ENCODE results near the gene OLFM1.

Gene OLFM1

DNA sequence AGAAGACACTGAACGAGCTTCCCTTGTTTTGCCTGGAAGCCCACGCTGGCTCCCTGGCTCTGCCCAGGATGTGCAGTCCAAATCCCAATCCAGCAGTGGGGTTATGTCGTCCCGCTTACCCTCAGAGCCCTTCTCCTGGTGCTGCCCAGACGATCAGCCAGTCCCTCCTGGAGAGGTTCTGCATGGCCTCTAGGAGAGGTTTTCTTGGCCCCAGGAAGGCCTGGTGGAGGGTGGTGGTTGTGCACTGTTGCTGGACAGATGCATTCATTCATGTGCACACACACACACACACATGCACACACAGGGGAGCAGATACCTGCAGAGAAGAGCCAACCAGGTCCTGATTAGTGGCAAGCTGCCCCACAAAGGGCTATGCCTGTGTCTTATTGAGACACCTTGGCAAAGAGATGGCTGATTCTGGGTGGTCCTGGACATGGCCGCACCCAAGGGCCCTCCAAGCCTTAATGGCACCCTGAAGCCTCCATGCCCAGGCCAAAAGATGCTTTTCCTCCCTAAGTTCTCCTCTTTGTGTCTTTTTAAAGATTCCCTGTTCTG, 10.5 kb upstream of the OLFM1 start:
- TF ChIP-seq, protein P1, sequence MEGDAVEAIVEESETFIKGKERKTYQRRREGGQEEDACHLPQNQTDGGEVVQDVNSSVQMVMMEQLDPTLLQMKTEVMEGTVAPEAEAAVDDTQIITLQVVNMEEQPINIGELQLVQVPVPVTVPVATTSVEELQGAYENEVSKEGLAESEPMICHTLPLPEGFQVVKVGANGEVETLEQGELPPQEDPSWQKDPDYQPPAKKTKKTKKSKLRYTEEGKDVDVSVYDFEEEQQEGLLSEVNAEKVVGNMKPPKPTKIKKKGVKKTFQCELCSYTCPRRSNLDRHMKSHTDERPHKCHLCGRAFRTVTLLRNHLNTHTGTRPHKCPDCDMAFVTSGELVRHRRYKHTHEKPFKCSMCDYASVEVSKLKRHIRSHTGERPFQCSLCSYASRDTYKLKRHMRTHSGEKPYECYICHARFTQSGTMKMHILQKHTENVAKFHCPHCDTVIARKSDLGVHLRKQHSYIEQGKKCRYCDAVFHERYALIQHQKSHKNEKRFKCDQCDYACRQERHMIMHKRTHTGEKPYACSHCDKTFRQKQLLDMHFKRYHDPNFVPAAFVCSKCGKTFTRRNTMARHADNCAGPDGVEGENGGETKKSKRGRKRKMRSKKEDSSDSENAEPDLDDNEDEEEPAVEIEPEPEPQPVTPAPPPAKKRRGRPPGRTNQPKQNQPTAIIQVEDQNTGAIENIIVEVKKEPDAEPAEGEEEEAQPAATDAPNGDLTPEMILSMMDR (IDR thresholded peaks at IDR 0.05; ENCODE audit: poor library complexity, severe bottlenecking) = no peak
- H3K4me1 ChIP-seq (ENCODE audit: insufficient read depth, poor library complexity, severe bottlenecking) = no peaks in the 10 kb centered on the region
- no peak overlapping the region for H3K27ac ChIP-seq (ENCODE audit: poor library complexity, severe bottlenecking)
- ATAC-seq (ENCODE audit: low read depth) (no peak), DNase-seq (ENCODE audit: low spot score) (peak; percentile 36)
- no peaks in the 10 kb centered on the region for H3K9me3 ChIP-seq (ENCODE audit: severe bottlenecking)
- H3K36me3 ChIP-seq (ENCODE audit: low read depth) = no peaks in the 10 kb centered on the region
- H3K4me3 ChIP-seq (ENCODE audit: severe bottlenecking) = no peak overlapping the region
- H3K27me3 ChIP-seq (ENCODE audit: insufficient read depth, poor library complexity, severe bottlenecking) = peaks cover 48% of the 10 kb centered on the region

DNA sequence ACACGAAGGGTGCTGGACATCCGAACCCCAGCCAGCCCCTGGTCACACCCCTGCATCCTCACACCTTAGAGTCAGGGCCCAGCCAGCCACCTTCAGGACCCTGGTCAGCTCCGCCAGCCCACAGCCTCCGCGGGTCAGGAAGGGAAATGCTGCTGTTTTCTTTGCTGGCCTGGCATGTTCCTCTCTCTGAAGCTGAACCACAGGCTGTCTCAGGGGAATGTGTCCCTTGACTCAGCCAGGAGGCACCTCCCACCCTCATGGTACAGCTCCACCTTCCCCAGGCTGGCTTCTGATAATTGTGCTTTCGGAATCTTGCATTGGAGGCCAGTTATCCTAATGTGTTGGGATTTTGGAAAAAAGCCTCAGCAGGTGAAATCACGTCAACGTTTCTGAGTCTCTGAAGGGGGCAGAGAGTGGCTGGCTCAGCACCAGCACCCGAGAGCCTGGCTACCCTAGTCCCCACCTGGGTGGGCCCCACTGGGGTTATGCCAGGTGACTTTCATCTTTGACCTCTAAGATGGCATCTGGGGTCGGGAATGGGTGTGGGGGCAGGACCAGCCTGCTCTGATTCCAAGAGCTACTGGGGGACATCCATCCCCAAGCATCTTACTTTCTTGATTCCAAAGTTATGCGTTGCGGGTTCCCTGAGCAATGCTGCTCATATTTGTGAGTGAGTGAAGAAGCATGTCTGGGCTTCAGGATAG, 9.8 kb upstream of the OLFM1 start:
- H3K36me3 ChIP-seq (ENCODE audit: low read depth) = no peaks in the 10 kb centered on the region

GRCh38 chr9:135078361-135078821, 9.1 kb upstream of the OLFM1 start:
- TF ChIP-seq, protein P1 (IDR thresholded peaks at IDR 0.05; ENCODE audit: poor library complexity, severe bottlenecking) = no peak
- DNase-seq (ENCODE audit: low spot score) (peak; percentile 8), ATAC-seq (ENCODE audit: low read depth) (no peak)
- H3K27me3 ChIP-seq (ENCODE audit: insufficient read depth, poor library complexity, severe bottlenecking) = peaks cover 60% of the 10 kb centered on the region
- H3K9me3 ChIP-seq (ENCODE audit: severe bottlenecking) = no peaks in the 10 kb centered on the region
- no peaks in the 10 kb centered on the region for H3K4me1 ChIP-seq (ENCODE audit: insufficient read depth, poor library complexity, severe bottlenecking)
- no peak overlapping the region for H3K27ac ChIP-seq (ENCODE audit: poor library complexity, severe bottlenecking)
- no peaks in the 10 kb centered on the region for H3K36me3 ChIP-seq (ENCODE audit: low read depth)
- H3K4me3 ChIP-seq (ENCODE audit: severe bottlenecking) = no peak overlapping the region

More for the DNA sequence above, 9.8 kb upstream of the OLFM1 start:
- no peaks in the 10 kb centered on the region for H3K9me3 ChIP-seq (ENCODE audit: severe bottlenecking)
- H3K27ac ChIP-seq (ENCODE audit: poor library complexity, severe bottlenecking) = no peak overlapping the region
- H3K4me1 ChIP-seq (ENCODE audit: insufficient read depth, poor library complexity, severe bottlenecking) = no peaks in the 10 kb centered on the region
- ATAC-seq (ENCODE audit: low read depth) (no peak), DNase-seq (ENCODE audit: low spot score) (peak; percentile 42)
- TF ChIP-seq, protein P1 (IDR thresholded peaks at IDR 0.05; ENCODE audit: poor library complexity, severe bottlenecking) = no peak
- H3K27me3 ChIP-seq (ENCODE audit: insufficient read depth, poor library complexity, severe bottlenecking) = peaks cover 52% of the 10 kb centered on the region
- no peak overlapping the region for H3K4me3 ChIP-seq (ENCODE audit: severe bottlenecking)

GRCh38 chr9:135079018-135079417, 8.4 kb upstream of the OLFM1 start:
- no peak overlapping the region for H3K4me3 ChIP-seq (ENCODE audit: severe bottlenecking)
- no peaks in the 10 kb centered on the region for H3K4me1 ChIP-seq (ENCODE audit: insufficient read depth, poor library complexity, severe bottlenecking)
- peaks cover 66% of the 10 kb centered on the region for H3K27me3 ChIP-seq (ENCODE audit: insufficient read depth, poor library complexity, severe bottlenecking)
- no peaks in the 10 kb centered on the region for H3K9me3 ChIP-seq (ENCODE audit: severe bottlenecking)
- TF ChIP-seq, protein P1 (IDR thresholded peaks at IDR 0.05; ENCODE audit: poor library complexity, severe bottlenecking) = no peak
- no peaks in the 10 kb centered on the region for H3K36me3 ChIP-seq (ENCODE audit: low read depth)
- DNase-seq (ENCODE audit: low spot score) (peak; percentile 18), ATAC-seq (ENCODE audit: low read depth) (no peak)
- no peak overlapping the region for H3K27ac ChIP-seq (ENCODE audit: poor library complexity, severe bottlenecking)

DNA sequence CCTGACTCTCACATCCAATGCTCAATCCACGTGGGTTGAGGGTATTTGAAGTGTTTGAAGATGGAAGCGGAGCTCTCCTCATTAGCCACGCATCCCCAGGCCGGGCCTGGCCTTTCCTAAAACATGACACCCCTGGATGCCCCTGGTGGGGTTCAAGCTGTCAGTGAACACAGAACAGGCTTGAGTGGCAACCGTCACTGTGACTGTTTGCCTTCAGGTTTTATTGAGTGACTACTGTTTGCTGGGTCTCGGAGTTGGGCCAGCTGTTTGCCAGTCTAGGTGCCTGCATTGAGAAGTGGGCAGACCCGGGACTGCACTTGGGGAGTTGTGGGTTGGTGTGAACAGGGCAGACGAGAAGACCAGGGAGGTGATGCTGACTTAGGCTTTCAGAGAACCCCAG, 7.8 kb upstream of the OLFM1 start:
- Histone ChIP-seq H3K4me1 (ENCODE audit: insufficient read depth, poor library complexity, severe bottlenecking) (no peaks in the 10 kb centered on the region), H3K9me3 (ENCODE audit: severe bottlenecking) (no peaks in the 10 kb centered on the region), H3K36me3 (ENCODE audit: low read depth) (no peaks in the 10 kb centered on the region), H3K4me3 (ENCODE audit: severe bottlenecking) (no peak overlapping the region), H3K27ac (ENCODE audit: poor library complexity, severe bottlenecking) (no peak overlapping the region), H3K27me3 (ENCODE audit: insufficient read depth, poor library complexity, severe bottlenecking) (peaks cover 70% of the 10 kb centered on the region)
- ATAC-seq (ENCODE audit: low read depth) (no peak), DNase-seq (ENCODE audit: low spot score) (peak; percentile 30)
- TF ChIP-seq, protein P1 (IDR thresholded peaks at IDR 0.05; ENCODE audit: poor library complexity, severe bottlenecking) = no peak

All from RWPE2 (cell line).